Omental fat pad (tissue), 4 donors: ENCODE measurements around the gene KIF26B. TPM values are rescaled to one million over a fixed set of nuclear protein-coding genes. Genes with fewer than 3 reads are reported as not detected.

Source experiments
- ATAC-seq: fragments of 150-250 bp; one replicate; pipeline ENCODE4 v1.9.1; 2016; ENCODE audit warnings: mild to moderate bottlenecking, moderate library complexity; ENCODE audit not compliant: low FRiP score
- DNase-seq: peaks from one replicate; pipeline ENCODE4 v3.0.0-alpha.2; 2019; ENCODE audit warnings: low spot score
- CTCF ChIP-seq, 3 donors: fragments of 450-650 bp; IDR thresholded peaks; one replicate each; pipeline ENCODE4 v1.5.1; 2016 to 2017; ENCODE audit warnings: antibody characterized with exemption in 3 of 3, mild to moderate bottlenecking in 3 of 3, moderate library complexity in 2 of 3
- total RNA-seq, 4 donors: library from RNA; depleted of rRNA; stranded (reverse); fragments of >200 nt; gene quantifications; one replicate each; pipeline ENCODE4 v1.1.0, GENCODE V29; 2016

KIF26B gene
- total RNA-seq, 4 donors from 2014 or later = 0.13 to 0.96 (median 0.39) TPM

- TF ChIP-seq CTCF (IDR thresholded peaks at IDR 0.05) = no peak
- ATAC-seq (no peak), DNase-seq (no peak)
Observed at GRCh38 chr1:245622332-245623014, 467.7 kb downstream of the KIF26B start.

GRCh38 chr1:245641384-245641783, 486.6 kb downstream of the KIF26B start:
- no peak for ATAC-seq
- TF ChIP-seq CTCF (IDR thresholded peaks at IDR 0.05) = no peak

GRCh38 chr1:245645406-245645805, 490.6 kb downstream of the KIF26B start:
- no peak for ATAC-seq
- no peak for DNase-seq
- no peak for TF ChIP-seq CTCF (IDR thresholded peaks at IDR 0.05)

More at GRCh38 chr1:245641384-245641783, 486.6 kb downstream of the KIF26B start:
- DNase-seq = no peak

GRCh38 chr1:245645894-245646293, 491.1 kb downstream of the KIF26B start:
- no peak for ATAC-seq
- no peak for DNase-seq
- no peak for TF ChIP-seq CTCF (IDR thresholded peaks at IDR 0.05)

GRCh38 chr1:245648749-245649522, 494.2 kb downstream of the KIF26B start:
- DNase-seq (no peak), ATAC-seq (no peak)
- TF ChIP-seq CTCF (IDR thresholded peaks at IDR 0.05) = no peak

- DNase-seq (no peak), ATAC-seq (no peak)
- no peak for TF ChIP-seq CTCF (IDR thresholded peaks at IDR 0.05)
Observed at GRCh38 chr1:245649666-245650065, 494.9 kb downstream of the KIF26B start.
